PFSK-1 (cell line): ENCODE results near the gene CLASP1.

Experiments used
- REST ChIP-seq, 2 experiments: IDR thresholded peaks; 2 replicates each; pipeline versions ENCODE4 v1.6.1 to v1.8.0; 2011 to 2012; ENCODE audit warnings: low read depth in 2 of 2, low read length in 2 of 2, control low read depth in 1 of 2, inconsistent platforms in 1 of 2, mild to moderate bottlenecking in 1 of 2, moderate library complexity in 1 of 2; ENCODE audit not compliant: insufficient read depth in 1 of 2
- TAF1 ChIP-seq: IDR thresholded peaks from 2 replicates; pipeline ENCODE4 v1.6.1; 2012; ENCODE audit warnings: low read length, control low read depth, borderline replicate concordance; ENCODE audit not compliant: insufficient read depth

GRCh38 chr2:121471532-121472469, 177.5 kb downstream of the CLASP1 start:
- TF ChIP-seq REST (IDR thresholded peaks at IDR 0.05; ENCODE audit: insufficient read depth in 1 of 2, low read depth in 2 of 2, low read length in 2 of 2) (no peak), TAF1 (no peak)
